Gastroesophageal sphincter (tissue), 4 donors: ENCODE measurements around the gene GATAD2B. TPM values are rescaled to one million over a fixed set of nuclear protein-coding genes. Genes with fewer than 3 reads are reported as not detected.
A peak's percentile ranks its signal among the peaks of the same experiment; 100 is the strongest.

Source experiments
- ATAC-seq: fragments of 150-250 bp; one replicate; pipeline ENCODE4 v1.9.1; 2016; ENCODE audit warnings: mild to moderate bottlenecking, moderate library complexity
- H3K27ac ChIP-seq, 4 donors: fragments of 200-600 bp; sonication (generic) in 3 of 4; 1 replicate in 3 of 4; 2 replicates in 1 of 4; pipeline ENCODE4 v1.5.1; 2016 to 2019
- H3K27me3 ChIP-seq: fragments of 200-600 bp; sonication (generic); one replicate; pipeline ENCODE4 v1.5.1; 2019
- H3K36me3 ChIP-seq, 2 donors: fragments of 200-600 bp; sonication (generic); one replicate each; pipeline ENCODE4 v1.5.1; 2019; ENCODE audit warnings: control low read depth in 1 of 2
- H3K4me1 ChIP-seq, 3 donors: fragments of 200-600 bp; sonication (generic); 1 replicate in 2 of 3; 2 replicates in 1 of 3; pipeline ENCODE4 v1.5.1; 2016 to 2019; ENCODE audit warnings: control low read depth in 2 of 3
- H3K4me3 ChIP-seq, 2 donors: fragments of 200-600 bp; sonication (generic); one replicate each; pipeline ENCODE4 v1.5.1; 2019; ENCODE audit warnings: mild to moderate bottlenecking in 1 of 2, moderate library complexity in 1 of 2
- H3K9me3 ChIP-seq, 3 donors: fragments of 200-600 bp; sonication (generic); one replicate each; pipeline ENCODE4 v1.5.1; 2017 to 2019; ENCODE audit warnings: control low read depth in 2 of 3
- CTCF ChIP-seq, 4 experiments: fragments of 200-600 bp in 2 of 4; fragments of 450-650 bp in 2 of 4; sonication (generic) in 1 of 4; IDR thresholded peaks; one replicate each; pipeline ENCODE4 v1.5.1; 2017 to 2019; ENCODE audit warnings: antibody characterized with exemption in 4 of 4, mild to moderate bottlenecking in 2 of 4, moderate library complexity in 2 of 4
- EP300 ChIP-seq: sonication (generic); formaldehyde crosslinking; IDR thresholded peaks from one replicate; pipeline ENCODE4 v1.6.1; 2017; ENCODE audit warnings: antibody characterized with exemption, mild to moderate bottlenecking
- POLR2A ChIP-seq, 2 donors: fragments of 450-650 bp; IDR thresholded peaks; one replicate each; pipeline ENCODE4 v1.6.1; 2017; ENCODE audit warnings: antibody characterized with exemption in 2 of 2, mild to moderate bottlenecking in 2 of 2, moderate library complexity in 1 of 2
- POLR2AphosphoS5 ChIP-seq: sonication (generic); formaldehyde crosslinking; IDR thresholded peaks from one replicate; pipeline ENCODE4 v1.6.1; 2017; ENCODE audit warnings: antibody characterized with exemption
- WGBS, 2 donors: methylation state at CpG; one replicate each; pipeline ENCODE4 v1.1.5; 2018; ENCODE audit warnings: low coverage in 1 of 2; 5-methylcytosine and 5-hydroxymethylcytosine counted together
- total RNA-seq, 4 donors: library from RNA; depleted of rRNA; stranded (reverse); fragments of >200 nt; gene quantifications; one replicate each; pipeline ENCODE4 v1.1.0, GENCODE V29; 2016

Gene GATAD2B
- total RNA-seq, 4 donors from 2014 or later = 18.4 to 30.8 (median 23.8) TPM

- peak within 1 kb of the TSS; percentile 66 to 95 for H3K4me3 ChIP-seq
- 0% methylated on average over 3 to 31 of the region's 75 CpGs for WGBS, 2 donors
These were observed 35.6 kb upstream of the GATAD2B start, which contains the start of gene CRTC2 for GRCh38 chr1:153958111-153958960. TSS of gene CRTC2 (minus strand) at chr1:153958612. CDS start at chr1:153958497, 115 bp downstream.

DNA sequence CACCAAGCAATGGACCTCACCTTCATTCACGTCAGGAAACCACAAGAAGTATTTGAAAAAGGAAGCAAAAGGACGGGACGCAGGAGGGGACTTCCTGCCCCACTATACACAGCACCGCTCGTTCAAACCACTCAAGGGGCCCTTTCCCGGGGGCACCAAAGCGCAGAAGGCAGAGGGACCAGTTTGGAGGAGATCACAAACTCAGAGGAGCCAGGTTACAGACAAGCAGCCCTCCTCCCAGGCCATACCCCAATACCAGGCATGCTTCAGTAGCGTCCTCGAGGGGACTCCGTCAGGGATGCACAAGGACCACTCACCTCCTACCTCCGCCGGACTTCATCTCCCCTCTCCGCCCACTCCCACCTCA is 35.0 kb upstream of the GATAD2B start:
- 0 to 1% methylated on average over 8 to 10 of the region's 13 CpGs for WGBS, 2 donors

More at GRCh38 chr1:153958111-153958960, 35.6 kb upstream of the GATAD2B start, which contains the start of gene CRTC2:
- Histone ChIP-seq H3K27me3 (no peaks in the 10 kb centered on the region), H3K4me1 (peaks cover 0 to 87% (median 40%) of the 10 kb centered on the region in 3 donors), H3K9me3 (no peaks in the 10 kb centered on the region), H3K36me3 (peaks cover 0 to 45% of the 10 kb centered on the region in 2 donors), H3K27ac (peak within 1 kb of the TSS; percentile 75 to 96 (median 90))
- peak; percentile 78 for TF ChIP-seq POLR2AphosphoS5
- peak in 1 of 4 experiments; percentile 27 for TF ChIP-seq CTCF (IDR thresholded peaks at IDR 0.05)
- no peak for TF ChIP-seq EP300
- peak; percentile 74 to 82 for TF ChIP-seq POLR2A (IDR thresholded peaks at IDR 0.05)
- ATAC-seq = peak; percentile 91

DNA sequence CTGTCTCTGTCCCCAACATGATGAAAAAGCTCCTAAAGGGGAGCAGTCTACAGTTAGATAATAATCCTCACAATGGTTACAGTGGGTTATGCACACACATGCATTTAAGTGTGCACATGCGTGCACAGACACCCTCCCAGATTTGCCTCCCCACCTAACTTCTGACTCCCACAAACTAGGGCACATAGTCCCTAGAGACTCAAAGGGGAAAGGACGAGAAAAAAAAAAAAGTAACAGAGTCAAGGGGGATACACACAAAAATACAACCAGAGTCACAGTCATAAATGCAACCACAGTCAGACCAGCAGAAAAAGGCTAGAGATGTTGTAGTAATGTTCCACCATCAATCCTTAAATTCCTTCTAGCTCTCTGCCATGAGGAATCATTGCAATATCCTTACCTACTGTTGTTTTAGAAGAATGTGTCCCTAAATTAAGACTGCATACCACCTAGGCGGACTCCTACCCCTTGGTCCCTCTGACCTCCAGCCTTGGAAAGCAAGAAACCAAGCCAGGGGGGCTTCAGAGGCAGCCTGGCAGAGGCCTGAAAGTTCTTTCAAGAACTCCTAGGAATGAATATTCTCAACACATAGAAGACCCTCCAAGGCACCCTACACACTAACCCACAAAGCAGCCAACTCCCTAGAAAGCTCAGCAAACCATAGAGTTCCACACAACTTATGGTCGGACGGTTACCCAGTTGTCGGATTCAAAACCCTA is 34.4 kb upstream of the GATAD2B start:
- Histone ChIP-seq H3K4me3 (peak overlapping the region; percentile 66 to 95), H3K36me3 (peaks cover 0 to 56% of the 10 kb centered on the region in 2 donors), H3K4me1 (peaks cover 0 to 82% (median 36%) of the 10 kb centered on the region in 3 donors), H3K27ac (peak overlapping the region in 3 of 4 donors; percentile 85 to 96 (median 96)), H3K9me3 (no peaks in the 10 kb centered on the region), H3K27me3 (no peaks in the 10 kb centered on the region)
- no peak for TF ChIP-seq POLR2AphosphoS5
- TF ChIP-seq POLR2A (IDR thresholded peaks at IDR 0.05) = no peak
- TF ChIP-seq EP300 = no peak
- TF ChIP-seq CTCF (IDR thresholded peaks at IDR 0.05) = no peak
- no peak for ATAC-seq
- WGBS, 2 donors = 10 to 53% methylated on average over 3 to 5 of the region's 6 CpGs

More for the DNA sequence above, 35.0 kb upstream of the GATAD2B start:
- no peak for TF ChIP-seq POLR2AphosphoS5
- TF ChIP-seq CTCF (IDR thresholded peaks at IDR 0.05) = no peak
- TF ChIP-seq POLR2A (IDR thresholded peaks at IDR 0.05) = no peak
- no peak for TF ChIP-seq EP300
- Histone ChIP-seq H3K36me3 (peaks cover 0 to 51% of the 10 kb centered on the region in 2 donors), H3K9me3 (no peaks in the 10 kb centered on the region), H3K4me3 (peak overlapping the region; percentile 66 to 95), H3K4me1 (peaks cover 0 to 87% (median 40%) of the 10 kb centered on the region in 3 donors), H3K27ac (peak overlapping the region; percentile 75 to 96 (median 90)), H3K27me3 (no peaks in the 10 kb centered on the region)
- ATAC-seq = no peak

- no peak overlapping the region for H3K4me3 ChIP-seq
- H3K27ac ChIP-seq = no peak overlapping the region
- H3K27me3 ChIP-seq = no peaks in the 10 kb centered on the region
- peaks cover 0 to 60% of the 10 kb centered on the region in 2 donors for H3K36me3 ChIP-seq
- WGBS, 2 donors = 80% methylated on average over 1 of the region's 10 CpGs; no CpG with 5 or more reads in 1 of the 2 donors
- H3K9me3 ChIP-seq = no peaks in the 10 kb centered on the region
- TF ChIP-seq EP300 (no peak), CTCF (IDR thresholded peaks at IDR 0.05) (no peak), POLR2AphosphoS5 (no peak), POLR2A (IDR thresholded peaks at IDR 0.05) (no peak)
- peaks cover 0 to 61% (median 27%) of the 10 kb centered on the region in 3 donors for H3K4me1 ChIP-seq
- ATAC-seq = no peak
These were observed 32.1 kb upstream of the GATAD2B start for GRCh38 chr1:153954826-153955225.
